ENCODE measurements around the gene PRUNE2.
"Not testable (repeated sequence)": the region's sequence is repeated elsewhere in the genome, so short reads cannot be mapped to it uniquely, and the experiment has no call there.

The PRUNE2 gene

GRCh38 chr9:76602199-76602598, 303.7 kb downstream of the PRUNE2 start:
- DNase-seq (ENCODE audit: low read depth) = no peak

- no peak for DNase-seq (ENCODE audit: low read depth)
These were observed 305.8 kb downstream of the PRUNE2 start for GRCh38 chr9:76600007-76600615.

- no peak for DNase-seq (ENCODE audit: low read depth)
These were observed 306.9 kb downstream of the PRUNE2 start for GRCh38 chr9:76598981-76599380.

GRCh38 chr9:76595645-76596044, 310.3 kb downstream of the PRUNE2 start:
- no peak for DNase-seq (ENCODE audit: low read depth)

- no peak for DNase-seq (ENCODE audit: low read depth)
These were observed 311.0 kb downstream of the PRUNE2 start for GRCh38 chr9:76594764-76595424.

- DNase-seq (ENCODE audit: low read depth) = not testable (repeated sequence)
These were observed 311.8 kb downstream of the PRUNE2 start for GRCh38 chr9:76593961-76594735.

- no peak for DNase-seq (ENCODE audit: low read depth)
These were observed 313.0 kb downstream of the PRUNE2 start for GRCh38 chr9:76592974-76593347.

GRCh38 chr9:76592091-76592973, 313.6 kb downstream of the PRUNE2 start:
- no peak for DNase-seq (ENCODE audit: low read depth)

- no peak for DNase-seq (ENCODE audit: low read depth)
These were observed 314.5 kb downstream of the PRUNE2 start for GRCh38 chr9:76591256-76591950.

- DNase-seq (ENCODE audit: low read depth) = no peak
These were observed 317.6 kb downstream of the PRUNE2 start for GRCh38 chr9:76588316-76588715.

- no peak for DNase-seq (ENCODE audit: low read depth)
These were observed 319.3 kb downstream of the PRUNE2 start for GRCh38 chr9:76586390-76587314.

GRCh38 chr9:76585487-76586389, 320.2 kb downstream of the PRUNE2 start:
- DNase-seq (ENCODE audit: low read depth) = no peak

GRCh38 chr9:76583256-76583655, 322.7 kb downstream of the PRUNE2 start:
- DNase-seq (ENCODE audit: low read depth) = no peak

GRCh38 chr9:76581731-76582130, 324.2 kb downstream of the PRUNE2 start:
- no peak for DNase-seq (ENCODE audit: low read depth)

- no peak for DNase-seq (ENCODE audit: low read depth)
These were observed 325.1 kb downstream of the PRUNE2 start for GRCh38 chr9:76580820-76581219.

GRCh38 chr9:76580188-76580587, 325.7 kb downstream of the PRUNE2 start:
- DNase-seq (ENCODE audit: low read depth) = no peak

GRCh38 chr9:76576344-76576743, 329.6 kb downstream of the PRUNE2 start:
- peak; percentile 57 for DNase-seq (ENCODE audit: low read depth)

GRCh38 chr9:76575761-76576160, 330.2 kb downstream of the PRUNE2 start:
- no peak for DNase-seq (ENCODE audit: low read depth)
